ENCODE measurements around the gene PSME2.

Gene PSME2, protein sequence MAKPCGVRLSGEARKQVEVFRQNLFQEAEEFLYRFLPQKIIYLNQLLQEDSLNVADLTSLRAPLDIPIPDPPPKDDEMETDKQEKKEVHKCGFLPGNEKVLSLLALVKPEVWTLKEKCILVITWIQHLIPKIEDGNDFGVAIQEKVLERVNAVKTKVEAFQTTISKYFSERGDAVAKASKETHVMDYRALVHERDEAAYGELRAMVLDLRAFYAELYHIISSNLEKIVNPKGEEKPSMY

GRCh38 chr14:24146453-24146977, at the start of gene PSME2:
Gene PSME2, minus strand, starts transcription at chr14:24146610. Its CDS starts 29 bp downstream, at chr14:24146581.
- in situ Hi-C loops (cut with HindIII; ENCODE audit: low sequenced_read_pairs): no loop called here
- TF ChIP-seq, protein P1, sequence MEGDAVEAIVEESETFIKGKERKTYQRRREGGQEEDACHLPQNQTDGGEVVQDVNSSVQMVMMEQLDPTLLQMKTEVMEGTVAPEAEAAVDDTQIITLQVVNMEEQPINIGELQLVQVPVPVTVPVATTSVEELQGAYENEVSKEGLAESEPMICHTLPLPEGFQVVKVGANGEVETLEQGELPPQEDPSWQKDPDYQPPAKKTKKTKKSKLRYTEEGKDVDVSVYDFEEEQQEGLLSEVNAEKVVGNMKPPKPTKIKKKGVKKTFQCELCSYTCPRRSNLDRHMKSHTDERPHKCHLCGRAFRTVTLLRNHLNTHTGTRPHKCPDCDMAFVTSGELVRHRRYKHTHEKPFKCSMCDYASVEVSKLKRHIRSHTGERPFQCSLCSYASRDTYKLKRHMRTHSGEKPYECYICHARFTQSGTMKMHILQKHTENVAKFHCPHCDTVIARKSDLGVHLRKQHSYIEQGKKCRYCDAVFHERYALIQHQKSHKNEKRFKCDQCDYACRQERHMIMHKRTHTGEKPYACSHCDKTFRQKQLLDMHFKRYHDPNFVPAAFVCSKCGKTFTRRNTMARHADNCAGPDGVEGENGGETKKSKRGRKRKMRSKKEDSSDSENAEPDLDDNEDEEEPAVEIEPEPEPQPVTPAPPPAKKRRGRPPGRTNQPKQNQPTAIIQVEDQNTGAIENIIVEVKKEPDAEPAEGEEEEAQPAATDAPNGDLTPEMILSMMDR (IDR thresholded peaks at IDR 0.05; ENCODE audit: low read depth, low read length): no peak
- peak within 1 kb of the TSS; percentile 89 for H3K4me3 ChIP-seq (ENCODE audit: low read depth, low read length)

GRCh38 chr14:24195186-24196070, 49.0 kb upstream of the PSME2 start, which contains the start of gene TM9SF1:
Gene TM9SF1, minus strand, starts transcription at chr14:24195441. Its CDS starts 422 bp downstream, at chr14:24195019.
- TF ChIP-seq, protein P1 (IDR thresholded peaks at IDR 0.05; ENCODE audit: low read depth, low read length): no peak
- peak within 1 kb of the TSS; percentile 84 for H3K4me3 ChIP-seq (ENCODE audit: low read depth, low read length)
- in situ Hi-C loops (cut with HindIII; ENCODE audit: low sequenced_read_pairs): no loop called here
- peak; percentile 92 for DNase-seq (ENCODE audit: low read depth, low spot score)

More at GRCh38 chr14:24146453-24146977, at the start of gene PSME2:
- peak; percentile 99 for DNase-seq (ENCODE audit: low read depth, low spot score)

DNA sequence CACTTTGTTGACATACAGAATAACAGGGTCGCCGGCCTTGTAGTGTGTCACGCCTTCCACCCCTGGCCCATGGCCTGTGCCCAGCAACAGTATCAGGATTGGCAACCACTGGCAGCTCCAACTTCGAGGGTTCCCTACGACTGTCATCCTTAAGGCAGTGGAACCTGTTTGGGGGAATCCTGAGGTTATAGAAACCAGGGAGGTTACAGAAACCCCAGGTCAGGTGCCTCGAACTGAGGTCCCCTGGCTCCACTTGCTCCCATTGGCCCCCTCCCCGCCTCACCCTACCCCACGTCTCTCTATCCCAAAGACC, 48.4 kb upstream of the PSME2 start:
- in situ Hi-C loops (cut with HindIII; ENCODE audit: low sequenced_read_pairs): no loop called here
- TF ChIP-seq, protein P1 (IDR thresholded peaks at IDR 0.05; ENCODE audit: low read depth, low read length): no peak
- no peak for DNase-seq (ENCODE audit: low read depth, low spot score)
- peak overlapping the region; percentile 84 for H3K4me3 ChIP-seq (ENCODE audit: low read depth, low read length)

- peak overlapping the region; percentile 84 for H3K4me3 ChIP-seq (ENCODE audit: low read depth, low read length)
- no peak for DNase-seq (ENCODE audit: low read depth, low spot score)
- in situ Hi-C loops (cut with HindIII; ENCODE audit: low sequenced_read_pairs): no loop called here
- TF ChIP-seq, protein P1 (IDR thresholded peaks at IDR 0.05; ENCODE audit: low read depth, low read length): no peak
Measured at GRCh38 chr14:24194186-24194872, 47.9 kb upstream of the PSME2 start.

DNA sequence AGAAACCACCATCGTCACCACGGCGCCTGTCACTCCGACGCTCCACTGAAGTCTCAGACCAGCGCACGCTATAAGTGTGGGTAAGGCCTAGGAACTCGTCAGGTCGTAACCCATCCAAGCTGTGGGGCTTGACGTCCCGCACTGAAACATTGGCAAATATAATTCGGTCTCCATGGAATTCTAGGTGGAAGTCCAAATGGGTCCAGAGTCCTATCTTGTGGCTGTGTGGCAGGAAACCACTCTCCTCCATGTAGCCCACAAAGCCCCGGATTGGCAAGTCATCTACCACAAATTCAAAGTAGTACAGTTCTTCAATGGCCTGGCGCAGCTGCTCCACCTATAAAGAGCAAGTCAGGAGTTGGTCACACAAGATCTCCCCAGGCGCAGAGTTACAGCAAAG, 46.5 kb upstream of the PSME2 start:
- in situ Hi-C loops (cut with HindIII; ENCODE audit: low sequenced_read_pairs): no loop called here
- no peak for DNase-seq (ENCODE audit: low read depth, low spot score)
- TF ChIP-seq, protein P1 (IDR thresholded peaks at IDR 0.05; ENCODE audit: low read depth, low read length): no peak
- H3K4me3 ChIP-seq (ENCODE audit: low read depth, low read length): no peak overlapping the region

- TF ChIP-seq, protein P1 (IDR thresholded peaks at IDR 0.05; ENCODE audit: low read depth, low read length): no peak
- in situ Hi-C loops (cut with HindIII; ENCODE audit: low sequenced_read_pairs): no loop called here
- no peak overlapping the region for H3K4me3 ChIP-seq (ENCODE audit: low read depth, low read length)
- DNase-seq (ENCODE audit: low read depth, low spot score): no peak
Measured at GRCh38 chr14:24190416-24190815, 44.0 kb upstream of the PSME2 start.

All from astrocyte of the spinal cord (primary cell).